OCI-LY1 (cell line): Measurements from ENCODE around the gene ECPAS.
"Not testable (repeated sequence)": the region's sequence is repeated elsewhere in the genome, so short reads cannot be mapped to it uniquely, and the experiment has no call there.

ENCODE experiments used
- H2AFZ ChIP-seq: fragments of 200-600 bp; sonication (generic), shearing (Covaris generic); 2 replicates; pipeline ENCODE4 v1.6.0; 2014; ENCODE audit warnings: antibody characterized with exemption, mild to moderate bottlenecking, low read length
- H3F3A ChIP-seq: fragments of 200-600 bp; sonication (generic), shearing (Covaris generic); 2 replicates; pipeline ENCODE4 v1.6.0; 2014; ENCODE audit warnings: mild to moderate bottlenecking, antibody characterized with exemption, low read length, moderate library complexity; ENCODE audit not compliant: insufficient read depth
- H3K27ac ChIP-seq: fragments of 200-600 bp; sonication (generic); 2 replicates; pipeline ENCODE4 v1.5.1; 2014; ENCODE audit warnings: low read length, mixed run types, mild to moderate bottlenecking, low read depth; ENCODE audit not compliant: poor library complexity, severe bottlenecking
- H3K27me3 ChIP-seq: fragments of 200-600 bp; sonication (generic); 2 replicates; pipeline ENCODE4 v1.6.0; 2014; ENCODE audit warnings: antibody characterized with exemption, mild to moderate bottlenecking, low read length, moderate library complexity; ENCODE audit not compliant: insufficient read depth
- H3K36me3 ChIP-seq: fragments of 200-600 bp; sonication (generic); 2 replicates; pipeline ENCODE4 v1.6.1; 2014; ENCODE audit warnings: mild to moderate bottlenecking, antibody characterized with exemption, low read length, moderate library complexity, mixed read lengths; ENCODE audit not compliant: insufficient read depth
- H3K4me1 ChIP-seq: fragments of 200-600 bp; sonication (generic); 2 replicates; pipeline ENCODE4 v1.5.1; 2014; ENCODE audit warnings: mild to moderate bottlenecking, low read length, moderate library complexity; ENCODE audit not compliant: insufficient read depth, severe bottlenecking
- H3K4me2 ChIP-seq: fragments of 200-600 bp; sonication (generic), shearing (Covaris generic); 2 replicates; pipeline ENCODE4 v1.6.1; 2014; ENCODE audit warnings: low read length
- H3K4me3 ChIP-seq: fragments of 200-600 bp; sonication (generic); 2 replicates; pipeline ENCODE4 v1.5.1; 2014; ENCODE audit warnings: low read length, low read depth, mild to moderate bottlenecking, mixed read lengths; ENCODE audit not compliant: poor library complexity, severe bottlenecking
- H3K79me2 ChIP-seq: fragments of 200-600 bp; shearing (Covaris generic); 2 replicates; pipeline ENCODE4 v1.6.1; 2016; ENCODE audit warnings: mixed run types, low read length, mixed read lengths; ENCODE audit not compliant: insufficient read depth
- H3K9ac ChIP-seq: fragments of 200-600 bp; sonication (generic), shearing (Covaris generic); 2 replicates; pipeline ENCODE4 v1.6.1; 2014; ENCODE audit warnings: mild to moderate bottlenecking, low read length, mixed read lengths
- H3K9me2 ChIP-seq: fragments of 200-600 bp; sonication (generic), shearing (Covaris generic); 2 replicates; pipeline ENCODE4 v1.6.1; 2014; ENCODE audit warnings: low read depth, mild to moderate bottlenecking, low read length, mixed read lengths
- H3K9me3 ChIP-seq: fragments of 200-600 bp; shearing (Covaris generic); 2 replicates; pipeline ENCODE4 v1.6.1; 2014; ENCODE audit warnings: low read length, mixed read lengths
- H4K20me1 ChIP-seq: fragments of 200-600 bp; sonication (generic), shearing (Covaris generic); 2 replicates; pipeline ENCODE4 v1.6.0; 2016; ENCODE audit warnings: mild to moderate bottlenecking, low read length; ENCODE audit not compliant: insufficient read depth
- CTCF ChIP-seq: fragments of 200-600 bp; sonication (generic), shearing (Covaris generic); IDR thresholded peaks from 2 replicates; pipeline ENCODE4 v1.5.1; 2017; ENCODE audit warnings: mild to moderate bottlenecking, antibody characterized with exemption, low read length, moderate library complexity, mixed read lengths
- EZH2 ChIP-seq: fragments of 200-600 bp; sonication (generic), shearing (Covaris generic); IDR thresholded peaks from 2 replicates; pipeline ENCODE4 v1.8.0; 2017; ENCODE audit warnings: borderline replicate concordance, mixed run types, mild to moderate bottlenecking, antibody characterized with exemption, low read length, moderate library complexity, mixed read lengths

The ECPAS gene

GRCh38 chr9:111407813-111408212 is 76.4 kb downstream of the ECPAS start:
- Histone ChIP-seq H3K36me3 (peaks cover 87% of the 10 kb centered on the region), H3K27me3 (no peaks in the 10 kb centered on the region), H3K9me3 (no peaks in the 10 kb centered on the region), H3K9ac (no peak overlapping the region), H2AFZ (no peak overlapping the region), H3K4me3 (no peak overlapping the region), H3K4me1 (no peaks in the 10 kb centered on the region), H3K27ac (no peak overlapping the region), H3K9me2 (no peaks in the 10 kb centered on the region), H4K20me1 (no peaks in the 10 kb centered on the region), H3K4me2 (no peak overlapping the region), H3F3A (no peaks in the 10 kb centered on the region), H3K79me2 (no peaks in the 10 kb centered on the region)
- TF ChIP-seq EZH2 (no peak), CTCF (no peak)

- Histone ChIP-seq H3K79me2 (no peaks in the 10 kb centered on the region), H3K4me1 (no peaks in the 10 kb centered on the region), H3K27me3 (no peaks in the 10 kb centered on the region), H3F3A (no peaks in the 10 kb centered on the region), H3K9ac (no peak overlapping the region), H3K9me2 (no peaks in the 10 kb centered on the region), H2AFZ (no peak overlapping the region), H3K27ac (no peak overlapping the region), H3K36me3 (peaks cover 87% of the 10 kb centered on the region), H3K9me3 (peaks cover 4% of the 10 kb centered on the region; the same call in 1 of the 2 replicates), H4K20me1 (no peaks in the 10 kb centered on the region), H3K4me3 (no peak overlapping the region), H3K4me2 (no peak overlapping the region)
- TF ChIP-seq CTCF (no peak), EZH2 (no peak)
Measured at GRCh38 chr9:111405701-111406100, 78.5 kb downstream of the ECPAS start.

- not testable (repeated sequence) for H3K27me3 ChIP-seq, H4K20me1 ChIP-seq, H3K27ac ChIP-seq, H3K9me2 ChIP-seq, H3K9ac ChIP-seq, H3F3A ChIP-seq, H3K4me3 ChIP-seq, H2AFZ ChIP-seq, H3K4me1 ChIP-seq, H3K79me2 ChIP-seq, H3K9me3 ChIP-seq, H3K4me2 ChIP-seq
- H3K36me3 ChIP-seq = peaks cover 81% of the 10 kb centered on the region
Measured at GRCh38 chr9:111401486-111401885, 82.7 kb downstream of the ECPAS start.

- H3K27ac ChIP-seq = no peak overlapping the region
- no peak overlapping the region for H3K4me2 ChIP-seq
- TF ChIP-seq CTCF (no peak), EZH2 (no peak)
- H3K9ac ChIP-seq = no peak overlapping the region
- H3K36me3 ChIP-seq = peaks cover 81% of the 10 kb centered on the region
- H3K9me3 ChIP-seq = peaks cover 8% of the 10 kb centered on the region; the same call in 1 of the 2 replicates
- H2AFZ ChIP-seq = no peak overlapping the region
- H3F3A ChIP-seq = no peaks in the 10 kb centered on the region
- no peaks in the 10 kb centered on the region for H3K27me3 ChIP-seq
- H3K4me1 ChIP-seq = no peaks in the 10 kb centered on the region
- no peaks in the 10 kb centered on the region for H4K20me1 ChIP-seq
- H3K79me2 ChIP-seq = no peaks in the 10 kb centered on the region
- no peak overlapping the region for H3K4me3 ChIP-seq
- no peaks in the 10 kb centered on the region for H3K9me2 ChIP-seq
Measured at GRCh38 chr9:111400564-111400898, 83.7 kb downstream of the ECPAS start.
